Peyer's patch (tissue), 4 donors: ENCODE measurements around the gene BCAS3. TPM values are rescaled to one million over a fixed set of nuclear protein-coding genes. Genes with fewer than 3 reads are reported as not detected.

ENCODE experiments used
- DNase-seq, 3 donors: peaks; one replicate each; pipeline ENCODE4 v3.0.0-alpha.2; 2017 to 2019
- H3K27ac ChIP-seq, 4 donors: fragments of 200-600 bp; sonication (generic); one replicate each; pipeline ENCODE4 v1.5.1; 2016 to 2019
- H3K27me3 ChIP-seq, 2 donors: fragments of 200-600 bp; sonication (generic); one replicate each; pipeline ENCODE4 v1.5.1; 2019
- H3K36me3 ChIP-seq, 3 donors: fragments of 200-600 bp; sonication (generic); one replicate each; pipeline ENCODE4 v1.5.1; 2016 to 2019
- H3K4me1 ChIP-seq, 4 donors: fragments of 200-600 bp; sonication (generic); one replicate each; pipeline ENCODE4 v1.5.1; 2016 to 2019
- H3K4me3 ChIP-seq, 4 donors: fragments of 200-600 bp; sonication (generic); 1 replicate in 3 of 4; 2 replicates in 1 of 4; pipeline ENCODE4 v1.5.1; 2016 to 2019; ENCODE audit warnings: mild to moderate bottlenecking in 1 of 4
- H3K9me3 ChIP-seq, 4 donors: fragments of 200-600 bp; sonication (generic); one replicate each; pipeline ENCODE4 v1.5.1; 2016 to 2019; ENCODE audit warnings: mild to moderate bottlenecking in 1 of 4
- POLR2A ChIP-seq, 2 donors: fragments of 450-650 bp; IDR thresholded peaks; one replicate each; pipeline ENCODE4 v1.5.1; 2017; ENCODE audit warnings: antibody characterized with exemption in 2 of 2, mild to moderate bottlenecking in 2 of 2, moderate library complexity in 2 of 2
- total RNA-seq, 4 donors: library from RNA; depleted of rRNA; stranded (reverse); fragments of >200 nt; gene quantifications; one replicate each; pipeline ENCODE4 v1.1.0, GENCODE V29; 2016
- TF ChIP-seq, protein P1 (sequence below), 6 experiments: fragments of 450-650 bp in 4 of 6; fragments of 200-600 bp in 2 of 6; sonication (generic) in 1 of 6; IDR thresholded peaks; one replicate each; pipeline ENCODE4 v1.5.1; 2017 to 2019; ENCODE audit warnings: antibody characterized with exemption in 6 of 6, mild to moderate bottlenecking in 3 of 6, moderate library complexity in 1 of 6

The BCAS3 gene
- total RNA-seq, 4 donors from 2014 or later: 25.7 to 109 (median 57.1) TPM

DNA sequence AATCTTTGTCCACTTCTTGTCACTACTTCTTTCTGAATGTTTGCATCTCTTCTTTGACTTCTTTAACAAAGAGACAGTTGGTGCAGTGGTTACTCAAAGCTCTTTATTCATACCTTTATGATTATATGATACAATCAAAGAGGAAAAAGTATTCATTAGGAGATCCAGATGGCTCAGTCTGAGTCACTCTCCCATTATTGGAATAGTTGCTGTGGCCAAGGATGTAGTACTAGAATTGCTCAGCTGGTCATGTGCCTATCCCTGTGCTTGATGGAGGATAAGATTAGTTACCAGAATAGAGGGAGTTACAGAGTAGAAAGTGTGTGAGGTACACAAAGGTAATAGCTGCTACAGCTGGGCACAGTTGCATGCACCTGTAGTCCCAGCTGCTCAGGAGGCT lies 18.3 kb downstream of the BCAS3 start:
- no peak for TF ChIP-seq POLR2A (IDR thresholded peaks at IDR 0.05)
- TF ChIP-seq, protein P1, sequence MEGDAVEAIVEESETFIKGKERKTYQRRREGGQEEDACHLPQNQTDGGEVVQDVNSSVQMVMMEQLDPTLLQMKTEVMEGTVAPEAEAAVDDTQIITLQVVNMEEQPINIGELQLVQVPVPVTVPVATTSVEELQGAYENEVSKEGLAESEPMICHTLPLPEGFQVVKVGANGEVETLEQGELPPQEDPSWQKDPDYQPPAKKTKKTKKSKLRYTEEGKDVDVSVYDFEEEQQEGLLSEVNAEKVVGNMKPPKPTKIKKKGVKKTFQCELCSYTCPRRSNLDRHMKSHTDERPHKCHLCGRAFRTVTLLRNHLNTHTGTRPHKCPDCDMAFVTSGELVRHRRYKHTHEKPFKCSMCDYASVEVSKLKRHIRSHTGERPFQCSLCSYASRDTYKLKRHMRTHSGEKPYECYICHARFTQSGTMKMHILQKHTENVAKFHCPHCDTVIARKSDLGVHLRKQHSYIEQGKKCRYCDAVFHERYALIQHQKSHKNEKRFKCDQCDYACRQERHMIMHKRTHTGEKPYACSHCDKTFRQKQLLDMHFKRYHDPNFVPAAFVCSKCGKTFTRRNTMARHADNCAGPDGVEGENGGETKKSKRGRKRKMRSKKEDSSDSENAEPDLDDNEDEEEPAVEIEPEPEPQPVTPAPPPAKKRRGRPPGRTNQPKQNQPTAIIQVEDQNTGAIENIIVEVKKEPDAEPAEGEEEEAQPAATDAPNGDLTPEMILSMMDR (IDR thresholded peaks at IDR 0.05): no peak
- H3K4me1 ChIP-seq: no peaks in the 10 kb centered on the region

DNA sequence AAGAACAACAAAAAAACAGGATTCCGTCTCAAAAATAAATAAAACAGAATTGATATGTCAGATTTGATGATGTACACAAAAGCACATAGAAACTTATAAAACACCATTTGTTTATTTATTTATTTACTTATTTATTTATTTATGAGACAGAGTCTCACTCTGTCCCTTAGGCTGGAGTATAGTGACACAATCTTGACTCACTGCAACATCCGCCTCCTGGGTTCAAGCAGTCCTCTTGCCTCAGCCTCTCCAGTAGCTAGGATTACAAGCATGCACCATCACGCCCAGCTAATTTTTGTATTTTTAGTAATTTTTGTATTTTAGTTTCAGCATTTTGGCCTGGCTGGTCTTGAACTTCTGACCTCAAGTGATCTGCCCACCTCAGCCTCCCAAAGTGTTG lies 21.4 kb downstream of the BCAS3 start:
- DNase-seq: no peak

More for the DNA sequence above, 18.3 kb downstream of the BCAS3 start:
- Histone ChIP-seq H3K9me3 (no peaks in the 10 kb centered on the region), H3K27ac (no peak overlapping the region), H3K27me3 (no peaks in the 10 kb centered on the region), H3K36me3 (peaks cover 0 to 13% (median 3%) of the 10 kb centered on the region in 3 donors), H3K4me3 (no peak overlapping the region)
- DNase-seq: no peak

DNA sequence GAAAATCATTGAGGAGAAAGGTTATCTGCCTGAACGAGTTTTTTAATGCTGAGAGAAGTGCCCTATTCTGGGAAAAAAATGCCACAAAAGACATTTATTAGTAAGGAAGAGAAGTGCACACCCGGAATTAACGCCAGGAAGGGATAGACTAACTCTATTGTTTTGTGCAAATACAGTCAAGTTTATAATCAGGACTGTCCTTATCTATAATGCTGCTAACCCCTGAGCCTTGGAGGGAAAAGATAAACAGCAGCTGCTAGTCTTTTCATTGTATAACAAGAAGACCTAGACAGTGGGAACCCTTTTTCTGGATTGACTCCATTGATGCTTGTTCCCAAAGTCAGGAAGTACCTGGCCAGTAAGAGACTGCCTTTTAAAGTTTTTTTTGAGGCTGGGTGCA lies 26.5 kb downstream of the BCAS3 start:
- TF ChIP-seq POLR2A (IDR thresholded peaks at IDR 0.05): no peak
- TF ChIP-seq, protein P1 (IDR thresholded peaks at IDR 0.05): no peak
- no peaks in the 10 kb centered on the region for H3K4me1 ChIP-seq
- no peak for DNase-seq
- H3K4me3 ChIP-seq: no peak overlapping the region
- H3K9me3 ChIP-seq: no peaks in the 10 kb centered on the region
- no peaks in the 10 kb centered on the region for H3K27me3 ChIP-seq
- no peaks in the 10 kb centered on the region for H3K36me3 ChIP-seq
- no peak overlapping the region for H3K27ac ChIP-seq

More for the DNA sequence above, 21.4 kb downstream of the BCAS3 start:
- TF ChIP-seq, protein P1 (IDR thresholded peaks at IDR 0.05): no peak
- no peak for TF ChIP-seq POLR2A (IDR thresholded peaks at IDR 0.05)
- Histone ChIP-seq H3K4me3 (no peak overlapping the region), H3K27ac (no peak overlapping the region), H3K27me3 (no peaks in the 10 kb centered on the region), H3K36me3 (peaks cover 0 to 4% (median 0%) of the 10 kb centered on the region in 3 donors), H3K9me3 (no peaks in the 10 kb centered on the region), H3K4me1 (no peaks in the 10 kb centered on the region)

DNA sequence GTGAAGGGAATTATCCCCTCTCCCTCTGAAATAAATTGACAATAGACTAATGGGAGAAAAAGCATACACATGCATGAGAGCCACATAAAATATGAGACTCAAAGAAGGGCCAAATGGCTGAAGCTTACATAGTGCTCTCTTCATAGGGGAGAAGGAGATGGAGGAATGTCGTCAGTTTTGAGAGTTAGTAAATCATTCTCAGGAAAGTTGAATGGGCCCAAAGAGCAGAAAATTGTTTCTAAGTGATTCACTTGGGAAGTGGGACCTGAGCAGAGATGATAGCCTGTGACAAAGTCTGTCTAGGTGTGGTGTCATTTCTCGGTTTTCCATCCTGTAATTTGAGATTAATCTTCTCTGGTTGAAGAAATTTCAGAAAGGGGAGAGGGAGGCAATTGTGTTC lies 35.0 kb downstream of the BCAS3 start:
- TF ChIP-seq POLR2A (IDR thresholded peaks at IDR 0.05): no peak
- TF ChIP-seq, protein P1 (IDR thresholded peaks at IDR 0.05): no peak
- H3K4me1 ChIP-seq: no peaks in the 10 kb centered on the region
- H3K36me3 ChIP-seq: peaks cover 0 to 7% (median 0%) of the 10 kb centered on the region in 3 donors
- H3K27ac ChIP-seq: no peak overlapping the region
- no peaks in the 10 kb centered on the region for H3K27me3 ChIP-seq
- no peak for DNase-seq
- H3K4me3 ChIP-seq: no peak overlapping the region
- no peaks in the 10 kb centered on the region for H3K9me3 ChIP-seq

DNA sequence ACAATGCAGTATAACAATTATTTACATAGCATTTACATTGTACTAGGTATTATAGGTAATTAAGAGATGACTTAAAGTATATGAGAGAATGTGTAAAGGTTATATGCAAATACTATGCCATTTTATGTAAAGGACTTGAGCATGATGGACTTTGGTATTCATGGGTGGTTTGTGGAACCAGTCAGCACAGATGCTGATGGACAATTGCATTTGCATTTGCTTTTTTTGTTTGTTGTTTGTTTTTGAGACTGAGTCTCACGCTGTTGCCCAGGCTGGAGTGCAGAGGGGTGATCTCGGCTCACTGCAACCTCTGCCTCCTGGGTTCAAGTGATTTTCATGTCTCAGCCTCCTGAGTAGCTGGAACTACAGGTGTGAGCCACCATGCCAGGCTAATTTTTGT lies 36.0 kb downstream of the BCAS3 start:
- H3K9me3 ChIP-seq: no peaks in the 10 kb centered on the region
- H3K4me1 ChIP-seq: no peaks in the 10 kb centered on the region
- peaks cover 0 to 7% (median 0%) of the 10 kb centered on the region in 3 donors for H3K36me3 ChIP-seq
- no peaks in the 10 kb centered on the region for H3K27me3 ChIP-seq
- no peak for DNase-seq
- TF ChIP-seq, protein P1 (IDR thresholded peaks at IDR 0.05): no peak
- no peak for TF ChIP-seq POLR2A (IDR thresholded peaks at IDR 0.05)
- no peak overlapping the region for H3K4me3 ChIP-seq
- no peak overlapping the region for H3K27ac ChIP-seq

DNA sequence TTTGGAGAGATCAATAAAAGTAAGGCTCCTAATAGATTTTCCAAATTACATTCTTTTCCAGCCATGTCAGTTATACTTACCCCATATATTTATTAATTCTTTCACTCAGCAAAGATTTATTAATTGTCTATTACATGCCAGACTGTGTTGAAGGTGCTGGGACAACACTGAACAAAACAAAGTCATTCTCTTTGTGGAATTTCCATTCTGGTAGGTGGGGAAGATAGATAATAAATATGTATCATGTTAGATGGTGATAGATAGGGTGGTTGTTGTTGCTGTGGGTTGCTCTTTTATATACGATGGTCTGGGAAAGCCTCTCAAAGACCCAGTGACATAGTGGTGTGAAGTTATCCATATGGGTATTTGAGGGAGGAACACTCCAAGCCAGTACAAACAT lies 39.1 kb downstream of the BCAS3 start:
- Histone ChIP-seq H3K4me3 (no peak overlapping the region), H3K9me3 (no peaks in the 10 kb centered on the region), H3K36me3 (no peaks in the 10 kb centered on the region), H3K4me1 (no peaks in the 10 kb centered on the region), H3K27me3 (no peaks in the 10 kb centered on the region), H3K27ac (no peak overlapping the region)
- TF ChIP-seq POLR2A (IDR thresholded peaks at IDR 0.05): no peak
- TF ChIP-seq, protein P1 (IDR thresholded peaks at IDR 0.05): no peak
- DNase-seq: no peak
